Pancreas (tissue), 10 donors: ENCODE measurements around the gene SMCHD1. TPM values are rescaled to one million over a fixed set of nuclear protein-coding genes. Genes with fewer than 3 reads are reported as not detected.
"Not testable (repeated sequence)": the region's sequence is repeated elsewhere in the genome, so short reads cannot be mapped to it uniquely, and the experiment has no call there.

Experiments used
- ATAC-seq, 4 donors: fragments of 200-7000 bp; cut with Tn5 transposase; one replicate each; pipeline versions ENCODE4 v1.8.0 to v1.9.1; 2020; ENCODE audit warnings: mild to moderate bottlenecking in 4 of 4, moderate library complexity in 4 of 4
- DNase-seq, 6 donors: peaks; one replicate each; pipeline ENCODE4 v3.0.0-alpha.2; 2020
- FAIRE-seq: peaks from 2 replicates; lab custom pipeline; 2012; peaks lifted over from hg19 to GRCh38; lab: Jason Lieb, UNC
- H3K27ac ChIP-seq, 4 donors: fragments of 200-600 bp; sonication (generic); 1 replicate in 3 of 4; 2 replicates in 1 of 4; pipeline versions ENCODE4 v1.5.0 to v1.8.0; 2020
- H3K27me3 ChIP-seq, 4 donors: fragments of 200-600 bp; one replicate each; pipeline ENCODE4 v1.8.0; 2021
- H3K36me3 ChIP-seq, 3 donors: fragments of 200-600 bp; sonication (generic) in 1 of 3; one replicate each; pipeline versions ENCODE4 v1.5.0 to v1.8.0; 2020 to 2021
- H3K4me1 ChIP-seq, 3 donors: fragments of 200-600 bp; one replicate each; pipeline ENCODE4 v1.8.0; 2021
- H3K4me3 ChIP-seq, 4 donors: fragments of 200-600 bp; sonication (generic) in 2 of 4; one replicate each; pipeline versions ENCODE4 v1.5.0 to v1.8.0; 2020 to 2021
- H3K9me3 ChIP-seq, 4 donors: fragments of 200-600 bp; one replicate each; pipeline ENCODE4 v1.8.0; 2021
- WGBS, 2 donors: extraction: QIAGEN DNeasy Blood & Tissue Kit; methylation state at CpG; one replicate each; pipeline ENCODE4 v1.1.7; 2013; 5-methylcytosine and 5-hydroxymethylcytosine counted together
- intact Hi-C, 3 donors: fragments of 100-400 bp; cut with DNase I; formaldehyde crosslinking; loops; one replicate each; pipeline versions ENCODE4 v1.11.1 to v1.14.2; 2022
- polyA plus RNA-seq, 2 donors: library from polyadenylated mRNA; stranded (reverse); fragments of 200-250 nt; gene quantifications; one replicate each; pipeline ENCODE4 v1.2.3, GENCODE V29; 2013
- total RNA-seq, 6 donors: library from RNA; stranded (reverse); fragmentation: NEBNext Ultra II Directional in 4 of 6; extraction: Animal tissue kit (Norgen Biotek cat#: 25700) in 4 of 6; gene quantifications; one replicate each; pipeline versions ENCODE4 v1.2.1 to v1.2.4, GENCODE V29; 2021 to 2023
- TF ChIP-seq, protein P1 (sequence below), 4 donors: fragments of 200-600 bp; sonication (generic) in 3 of 4; IDR thresholded peaks; one replicate each; pipeline versions ENCODE4 v1.5.0 to v1.8.0; 2021; ENCODE audit warnings: antibody characterized with exemption in 4 of 4
- donor health status: healthy with polysubstance abuse.
- donor health status: DM: no; HTN: no; CAD: no; lungs with moderate emphysema.
- donor health status: DM: no; HTN: no; CAD: no.
- donor health status: control.
- donor health status: control.
- donor health status: Bipolar disorder and iron deficiency.
- donor health status: DM: yes; HTN: yes; CAD: no.
- donor health status: DM: no; HTN: no; CAD: no.
- donor health status: DM: no; HTN: no; CAD: no.
- donor health status: DM: yes; HTN: yes; CAD: no.

SMCHD1 gene
- total and polyA plus RNA-seq, 8 donors, result 6.6 to 32.7 (median 25.2) TPM

GRCh38 chr18:2824865-2825264, 169.3 kb downstream of the SMCHD1 start:
- Histone ChIP-seq H3K27me3 (no peaks in the 10 kb centered on the region), H3K27ac (no peak overlapping the region), H3K4me1 (no peaks in the 10 kb centered on the region), H3K4me3 (no peak overlapping the region), H3K36me3 (no peaks in the 10 kb centered on the region), H3K9me3 (no peaks in the 10 kb centered on the region)
- ATAC-seq (no peak), FAIRE-seq (no peak), DNase-seq (no peak)
- TF ChIP-seq, protein P1, sequence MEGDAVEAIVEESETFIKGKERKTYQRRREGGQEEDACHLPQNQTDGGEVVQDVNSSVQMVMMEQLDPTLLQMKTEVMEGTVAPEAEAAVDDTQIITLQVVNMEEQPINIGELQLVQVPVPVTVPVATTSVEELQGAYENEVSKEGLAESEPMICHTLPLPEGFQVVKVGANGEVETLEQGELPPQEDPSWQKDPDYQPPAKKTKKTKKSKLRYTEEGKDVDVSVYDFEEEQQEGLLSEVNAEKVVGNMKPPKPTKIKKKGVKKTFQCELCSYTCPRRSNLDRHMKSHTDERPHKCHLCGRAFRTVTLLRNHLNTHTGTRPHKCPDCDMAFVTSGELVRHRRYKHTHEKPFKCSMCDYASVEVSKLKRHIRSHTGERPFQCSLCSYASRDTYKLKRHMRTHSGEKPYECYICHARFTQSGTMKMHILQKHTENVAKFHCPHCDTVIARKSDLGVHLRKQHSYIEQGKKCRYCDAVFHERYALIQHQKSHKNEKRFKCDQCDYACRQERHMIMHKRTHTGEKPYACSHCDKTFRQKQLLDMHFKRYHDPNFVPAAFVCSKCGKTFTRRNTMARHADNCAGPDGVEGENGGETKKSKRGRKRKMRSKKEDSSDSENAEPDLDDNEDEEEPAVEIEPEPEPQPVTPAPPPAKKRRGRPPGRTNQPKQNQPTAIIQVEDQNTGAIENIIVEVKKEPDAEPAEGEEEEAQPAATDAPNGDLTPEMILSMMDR (IDR thresholded peaks at IDR 0.05), result no peak
- 88 to 89% methylated on average over 5 of the region's 5 CpGs for WGBS, 2 donors
- intact Hi-C loops, result no loop called here

DNA sequence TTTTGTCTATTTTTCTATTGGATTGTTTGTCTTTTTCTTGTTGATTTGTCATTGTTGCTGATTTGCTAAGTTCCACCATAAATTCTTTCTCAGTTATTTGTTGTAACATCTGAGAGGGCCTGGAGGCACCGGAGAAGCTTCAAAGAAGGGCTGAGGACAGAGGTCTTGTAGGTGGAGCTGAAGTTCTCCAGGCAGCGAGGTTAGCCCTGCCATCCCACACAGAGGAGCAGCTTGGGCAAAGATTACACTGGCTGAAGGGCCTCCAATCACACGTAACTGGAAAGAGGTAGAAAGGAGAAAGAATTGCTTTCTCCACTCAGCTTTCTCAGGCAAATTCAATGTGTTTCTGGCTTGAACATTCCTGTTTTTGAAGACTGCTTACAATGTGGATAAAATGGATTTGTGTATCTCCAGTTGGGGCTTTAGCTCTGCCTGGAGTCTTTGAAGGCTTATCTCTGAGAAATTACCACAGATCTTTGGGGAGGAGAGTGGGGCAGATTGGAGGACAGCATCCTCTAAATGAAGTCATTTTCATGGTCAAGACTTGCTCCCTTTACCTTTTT, 170.2 kb downstream of the SMCHD1 start:
- Histone ChIP-seq H3K27ac (no peak overlapping the region), H3K4me1 (no peaks in the 10 kb centered on the region), H3K36me3 (no peaks in the 10 kb centered on the region), H3K27me3 (no peaks in the 10 kb centered on the region), H3K4me3 (no peak overlapping the region), H3K9me3 (no peaks in the 10 kb centered on the region)
- FAIRE-seq (no peak), DNase-seq (no peak), ATAC-seq (no peak)
- intact Hi-C loops, result no loop called here
- TF ChIP-seq, protein P1 (IDR thresholded peaks at IDR 0.05), result no peak
- 90% methylated on average over 3 of the region's 3 CpGs for WGBS, 2 donors

GRCh38 chr18:2826581-2826980, 171.1 kb downstream of the SMCHD1 start:
- TF ChIP-seq, protein P1 (IDR thresholded peaks at IDR 0.05), result no peak
- no peaks in the 10 kb centered on the region for H3K4me1 ChIP-seq
- no peak overlapping the region for H3K4me3 ChIP-seq
- H3K27ac ChIP-seq, result no peak overlapping the region
- DNase-seq (no peak), ATAC-seq (peak in 2 of 4 donors; percentile 43 to 71), FAIRE-seq (no peak)
- intact Hi-C loops, result no loop called here
- no peaks in the 10 kb centered on the region for H3K27me3 ChIP-seq
- no peaks in the 10 kb centered on the region for H3K9me3 ChIP-seq
- WGBS, 2 donors, result 63 to 70% methylated on average over 10 of the region's 10 CpGs
- no peaks in the 10 kb centered on the region for H3K36me3 ChIP-seq

- Histone ChIP-seq H3K27ac (no peak overlapping the region), H3K4me1 (no peaks in the 10 kb centered on the region), H3K36me3 (no peaks in the 10 kb centered on the region), H3K27me3 (no peaks in the 10 kb centered on the region), H3K4me3 (no peak overlapping the region), H3K9me3 (no peaks in the 10 kb centered on the region)
- FAIRE-seq (no peak), ATAC-seq (no peak), DNase-seq (no peak)
- intact Hi-C loops, result no loop called here
- WGBS, 2 donors, result 83 to 91% methylated on average over 5 of the region's 5 CpGs
- TF ChIP-seq, protein P1 (IDR thresholded peaks at IDR 0.05), result no peak
Observed at GRCh38 chr18:2827061-2827460, 171.5 kb downstream of the SMCHD1 start.

GRCh38 chr18:2836118-2836517, 180.6 kb downstream of the SMCHD1 start:
- ATAC-seq, H3K36me3 ChIP-seq, H3K9me3 ChIP-seq, intact Hi-C loops, H3K4me1 ChIP-seq, DNase-seq, H3K4me3 ChIP-seq, H3K27ac ChIP-seq, H3K27me3 ChIP-seq, FAIRE-seq: not testable (repeated sequence)
- WGBS, 2 donors, result 83 to 87% methylated on average over 3 of the region's 3 CpGs

- intact Hi-C loops, H3K4me1 ChIP-seq, H3K36me3 ChIP-seq, ATAC-seq, H3K4me3 ChIP-seq, H3K9me3 ChIP-seq, FAIRE-seq, DNase-seq, H3K27ac ChIP-seq, H3K27me3 ChIP-seq: not testable (repeated sequence)
Observed at GRCh38 chr18:2837290-2837689, 181.8 kb downstream of the SMCHD1 start.
